Thoracic aorta (tissue), 2 donors: Measurements from ENCODE around the gene BCAS3. TPM values are rescaled to one million over a fixed set of nuclear protein-coding genes. Genes with fewer than 3 reads are reported as not detected.

Experiments used
- ATAC-seq: fragments of 150-250 bp; one replicate; pipeline ENCODE4 v1.8.0; 2017; ENCODE audit warnings: low read depth; ENCODE audit not compliant: insufficient number of reproducible peaks, low FRiP score
- DNase-seq: peaks from one replicate; pipeline ENCODE4 v3.0.0-alpha.2; 2020; ENCODE audit warnings: low spot score
- H3K27ac ChIP-seq, 2 donors: fragments of 200-600 bp; sonication (generic); 1 replicate in 1 of 2; 2 replicates in 1 of 2; pipeline ENCODE4 v1.5.1; 2016; ENCODE audit warnings: mild to moderate bottlenecking in 2 of 2, moderate library complexity in 2 of 2
- H3K27me3 ChIP-seq: fragments of 200-600 bp; sonication (generic); replicated peaks from 2 replicates; pipeline ENCODE4 v1.6.0; 2016; ENCODE audit warnings: mild to moderate bottlenecking; ENCODE audit not compliant: insufficient read depth
- H3K36me3 ChIP-seq: fragments of 200-600 bp; sonication (generic); one replicate; pipeline ENCODE4 v1.5.1; 2016
- H3K4me1 ChIP-seq, 2 donors: fragments of 200-600 bp; sonication (generic); 1 replicate in 1 of 2; 2 replicates in 1 of 2; pipeline versions ENCODE4 v1.5.1 to v1.6.0; 2016; ENCODE audit warnings: low read depth in 2 of 2, mild to moderate bottlenecking in 1 of 2; ENCODE audit not compliant: control insufficient read depth in 1 of 2
- H3K4me3 ChIP-seq: fragments of 200-600 bp; sonication (generic); 2 replicates; pipeline ENCODE4 v1.5.1; 2016; ENCODE audit warnings: mild to moderate bottlenecking
- H3K9me3 ChIP-seq: fragments of 200-600 bp; sonication (generic); 2 replicates; pipeline ENCODE4 v1.5.1; 2016
- CTCF ChIP-seq: fragments of 200-600 bp; sonication (generic); IDR thresholded peaks from one replicate; pipeline ENCODE4 v1.5.1; 2019; ENCODE audit warnings: antibody characterized with exemption
- total RNA-seq, 2 donors: library from RNA; depleted of rRNA; stranded (reverse); fragments of >200 nt; gene quantifications; one replicate each; pipeline versions ENCODE4 v1.1.0 to v1.2.3, GENCODE V29; 2016

BCAS3 gene
- total RNA-seq, 2 donors from 2014 or later, result 35.1 to 69.3 TPM

- DNase-seq, result no peak
- peaks cover 18 to 74% of the 10 kb centered on the region in 2 donors for H3K4me1 ChIP-seq
- no peaks in the 10 kb centered on the region for H3K27me3 ChIP-seq
- H3K27ac ChIP-seq, result peak overlapping the region; percentile 37 to 44
- no peak overlapping the region for H3K4me3 ChIP-seq
- ATAC-seq, result no peak
- TF ChIP-seq CTCF, result no peak
- H3K9me3 ChIP-seq, result no peaks in the 10 kb centered on the region
- peaks cover 9% of the 10 kb centered on the region for H3K36me3 ChIP-seq
These were observed 728.3 kb downstream of the BCAS3 start for GRCh38 chr17:61405686-61406536.

GRCh38 chr17:61406537-61406845, 728.8 kb downstream of the BCAS3 start:
- no peak for ATAC-seq
- no peak overlapping the region for H3K4me3 ChIP-seq
- H3K9me3 ChIP-seq, result no peaks in the 10 kb centered on the region

GRCh38 chr17:61406971-61407911, 729.6 kb downstream of the BCAS3 start:
- no peaks in the 10 kb centered on the region for H3K27me3 ChIP-seq
- TF ChIP-seq CTCF, result no peak
- no peak overlapping the region for H3K4me3 ChIP-seq
- no peaks in the 10 kb centered on the region for H3K9me3 ChIP-seq
- peak overlapping the region in 1 of 2 donors; percentile 25 for H3K27ac ChIP-seq
- peaks cover 9% of the 10 kb centered on the region for H3K36me3 ChIP-seq
- DNase-seq, result no peak
- peaks cover 12 to 72% of the 10 kb centered on the region in 2 donors for H3K4me1 ChIP-seq
- ATAC-seq, result no peak

More at GRCh38 chr17:61406537-61406845, 728.8 kb downstream of the BCAS3 start:
- Histone ChIP-seq H3K27me3 (no peaks in the 10 kb centered on the region), H3K36me3 (peaks cover 9% of the 10 kb centered on the region), H3K4me1 (peaks cover 13 to 72% of the 10 kb centered on the region in 2 donors), H3K27ac (peak overlapping the region; percentile 37 to 44)
- no peak for TF ChIP-seq CTCF
- DNase-seq, result no peak

GRCh38 chr17:61408151-61409041, 730.7 kb downstream of the BCAS3 start:
- Histone ChIP-seq H3K4me3 (peak overlapping the region; percentile 82), H3K27ac (peak overlapping the region; percentile 75 to 80), H3K9me3 (no peaks in the 10 kb centered on the region), H3K36me3 (peaks cover 9% of the 10 kb centered on the region), H3K4me1 (peaks cover 12 to 70% of the 10 kb centered on the region in 2 donors), H3K27me3 (no peaks in the 10 kb centered on the region)
- no peak for TF ChIP-seq CTCF
- DNase-seq (no peak), ATAC-seq (no peak)
